22Rv1 (cell line): ENCODE results near the gene PTDSS2.
A peak's percentile ranks its signal among the peaks of the same experiment; 100 is the strongest.

Experiments used
- H3K27ac ChIP-seq: fragments of 450-650 bp; 2 replicates; pipeline ENCODE4 v1.5.1; 2017
- ZFX ChIP-seq: fragments of 450-650 bp; IDR thresholded peaks from 2 replicates; pipeline ENCODE4 v1.6.1; 2017; ENCODE audit warnings: antibody characterized with exemption, borderline replicate concordance
- TF ChIP-seq, protein P1 (sequence below): fragments of 450-650 bp; IDR thresholded peaks from 2 replicates; pipeline ENCODE4 v1.5.1; 2017; ENCODE audit warnings: mild to moderate bottlenecking

PTDSS2 gene

GRCh38 chr11:445765-446588, 4.1 kb upstream of the PTDSS2 start:
- TF ChIP-seq, protein P1, sequence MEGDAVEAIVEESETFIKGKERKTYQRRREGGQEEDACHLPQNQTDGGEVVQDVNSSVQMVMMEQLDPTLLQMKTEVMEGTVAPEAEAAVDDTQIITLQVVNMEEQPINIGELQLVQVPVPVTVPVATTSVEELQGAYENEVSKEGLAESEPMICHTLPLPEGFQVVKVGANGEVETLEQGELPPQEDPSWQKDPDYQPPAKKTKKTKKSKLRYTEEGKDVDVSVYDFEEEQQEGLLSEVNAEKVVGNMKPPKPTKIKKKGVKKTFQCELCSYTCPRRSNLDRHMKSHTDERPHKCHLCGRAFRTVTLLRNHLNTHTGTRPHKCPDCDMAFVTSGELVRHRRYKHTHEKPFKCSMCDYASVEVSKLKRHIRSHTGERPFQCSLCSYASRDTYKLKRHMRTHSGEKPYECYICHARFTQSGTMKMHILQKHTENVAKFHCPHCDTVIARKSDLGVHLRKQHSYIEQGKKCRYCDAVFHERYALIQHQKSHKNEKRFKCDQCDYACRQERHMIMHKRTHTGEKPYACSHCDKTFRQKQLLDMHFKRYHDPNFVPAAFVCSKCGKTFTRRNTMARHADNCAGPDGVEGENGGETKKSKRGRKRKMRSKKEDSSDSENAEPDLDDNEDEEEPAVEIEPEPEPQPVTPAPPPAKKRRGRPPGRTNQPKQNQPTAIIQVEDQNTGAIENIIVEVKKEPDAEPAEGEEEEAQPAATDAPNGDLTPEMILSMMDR = no peak
- no peak for TF ChIP-seq ZFX
- H3K27ac ChIP-seq = peak overlapping the region; percentile 93

GRCh38 chr11:446891-447290, 3.2 kb upstream of the PTDSS2 start:
- H3K27ac ChIP-seq = peak overlapping the region; percentile 93
- TF ChIP-seq ZFX = no peak
- TF ChIP-seq, protein P1 = no peak

DNA sequence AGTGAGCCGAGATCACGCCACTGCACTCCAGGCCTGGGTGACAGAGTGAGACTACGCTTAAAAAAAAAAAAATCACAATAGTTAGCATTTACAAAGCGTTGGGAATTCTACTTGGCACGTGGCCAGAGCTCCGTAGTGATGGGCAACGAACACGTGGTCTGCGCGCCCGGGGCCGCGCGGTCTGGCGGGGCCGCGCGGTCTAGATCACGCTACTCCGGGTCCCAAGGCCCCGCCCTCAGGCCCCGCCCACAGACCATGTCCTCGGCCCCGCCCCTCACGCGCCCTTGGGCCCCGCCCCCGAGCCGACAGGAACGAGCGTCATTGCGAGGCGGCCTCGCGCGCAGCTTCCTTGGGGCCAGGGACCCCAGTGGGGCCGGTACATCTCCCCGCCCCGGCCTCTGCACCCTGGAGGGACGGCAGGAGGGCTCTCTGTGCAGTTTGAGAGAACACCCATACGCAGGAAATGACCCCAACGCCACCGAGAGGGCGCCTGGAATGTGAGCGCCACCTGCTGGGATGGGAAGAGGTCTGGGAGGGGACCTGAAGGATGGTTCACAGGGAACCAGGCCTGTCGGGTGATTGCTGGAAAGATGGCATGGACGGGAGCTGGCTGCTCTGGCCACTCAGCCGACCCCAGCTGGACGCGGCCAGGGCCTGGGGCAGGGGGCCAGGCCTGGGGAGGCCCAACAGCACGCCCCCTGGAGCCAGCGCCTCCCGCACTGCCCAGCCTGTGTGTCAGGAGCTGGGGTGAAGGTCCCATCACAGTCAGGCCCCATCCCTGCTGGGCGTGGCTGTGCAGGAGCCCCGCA, 2.0 kb upstream of the PTDSS2 start:
- no peak for TF ChIP-seq ZFX
- TF ChIP-seq, protein P1 = peak; percentile 93
- H3K27ac ChIP-seq = peak overlapping the region; percentile 93

DNA sequence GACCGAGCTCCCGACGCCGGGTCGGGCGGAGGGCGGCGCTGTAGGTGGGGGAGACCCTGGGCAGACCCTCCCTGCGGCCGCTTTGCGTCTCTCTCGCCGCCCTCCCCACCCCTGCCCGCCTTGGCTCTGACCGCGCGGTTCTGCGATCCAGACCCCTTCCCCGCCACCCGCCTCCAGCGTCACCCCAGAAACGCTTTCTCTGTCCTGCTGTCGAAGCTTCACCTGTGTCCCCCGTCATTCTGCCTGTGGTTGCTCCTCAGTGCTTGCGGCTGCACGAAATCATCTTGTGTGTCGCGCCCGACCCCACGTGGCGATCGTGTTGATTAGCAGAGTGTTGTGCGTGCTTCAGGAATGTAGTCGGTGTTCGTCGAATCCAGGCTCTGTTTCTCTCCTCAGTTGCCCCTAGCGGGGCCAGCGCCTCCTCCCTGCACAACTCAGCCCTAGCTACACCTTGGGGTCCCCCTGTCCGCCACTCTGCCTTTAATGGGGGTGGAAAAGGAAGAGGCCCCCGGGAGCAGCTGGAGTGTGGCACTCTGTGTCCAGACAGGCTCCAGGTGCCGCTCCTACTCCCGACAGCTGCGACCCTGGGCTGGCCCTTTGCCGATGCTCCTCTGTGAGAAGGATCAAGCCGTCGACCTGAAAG, 851 bp downstream of the PTDSS2 start:
- TF ChIP-seq ZFX = no peak
- TF ChIP-seq, protein P1 = peak; percentile 62
- peak overlapping the region; percentile 93 for H3K27ac ChIP-seq

DNA sequence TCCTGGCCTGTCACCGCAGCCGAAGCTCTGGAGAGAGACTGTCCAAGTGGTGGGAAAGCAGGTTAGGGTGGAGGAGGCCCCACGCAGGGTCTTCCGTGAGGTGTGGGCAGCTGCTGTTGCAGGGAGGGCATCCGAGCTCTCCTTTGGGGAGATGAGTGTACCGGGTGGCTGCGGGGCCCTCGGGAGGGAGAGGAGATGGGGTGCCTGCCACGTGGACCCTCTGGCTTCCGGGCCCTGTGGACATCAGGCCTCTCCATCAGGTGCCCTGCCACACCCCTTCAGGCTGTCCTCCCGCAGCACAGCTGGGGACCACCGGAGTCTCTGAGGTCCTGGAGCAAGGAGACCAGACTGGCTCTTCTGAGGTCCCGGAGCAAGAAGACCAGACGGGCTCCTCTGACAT, 1.7 kb downstream of the PTDSS2 start:
- H3K27ac ChIP-seq = peak overlapping the region; percentile 93; the same call in 1 of the 2 replicates

GRCh38 chr11:452203-452744, 2.2 kb downstream of the PTDSS2 start:
- no peak overlapping the region for H3K27ac ChIP-seq
- TF ChIP-seq, protein P1 = no peak
- TF ChIP-seq ZFX = no peak

More for the DNA sequence above, 1.7 kb downstream of the PTDSS2 start:
- no peak for TF ChIP-seq ZFX
- TF ChIP-seq, protein P1 = no peak
